Keratinocyte (primary cell): ENCODE results near the gene IGF1R. TPM values are rescaled to one million over a fixed set of nuclear protein-coding genes. Genes with fewer than 3 reads are reported as not detected.

Source experiments
- DNase-seq: peaks from one replicate; pipeline ENCODE4 v3.0.0-alpha.2; 2011; ENCODE audit warnings: low read depth, missing footprints, low spot score
- FAIRE-seq: peaks from 2 replicates; lab custom pipeline; 2011; peaks lifted over from hg19 to GRCh38; lab: Jason Lieb, UNC
- H2AFZ ChIP-seq: 2 replicates; pipeline ENCODE4 v1.6.0; 2012; ENCODE audit warnings: low read length, control low read depth, inconsistent platforms; ENCODE audit not compliant: control insufficient read depth
- H3K27ac ChIP-seq: 2 replicates; pipeline ENCODE4 v1.5.1; 2011; ENCODE audit warnings: low read length; ENCODE audit not compliant: control insufficient read depth, insufficient read depth
- H3K27me3 ChIP-seq: 3 replicates; pipeline ENCODE4 v1.6.0; 2011; ENCODE audit warnings: low read length; ENCODE audit not compliant: control insufficient read depth, insufficient read depth; ENCODE audit errors: extremely low read depth
- H3K36me3 ChIP-seq, 2 experiments: 2 replicates in 1 of 2; 3 replicates in 1 of 2; pipeline ENCODE4 v1.5.1; 2011; ENCODE audit warnings: low read length in 2 of 2, mild to moderate bottlenecking in 1 of 2; ENCODE audit not compliant: control insufficient read depth in 2 of 2, insufficient read depth in 2 of 2; ENCODE audit errors: extremely low read depth in 1 of 2
- H3K4me1 ChIP-seq: 3 replicates; pipeline ENCODE4 v1.5.1; 2011; ENCODE audit warnings: low read length; ENCODE audit not compliant: control insufficient read depth, insufficient read depth; ENCODE audit errors: extremely low read depth
- H3K4me2 ChIP-seq: 3 replicates; pipeline ENCODE4 v1.6.0; 2011; ENCODE audit warnings: low read depth, low read length; ENCODE audit not compliant: control insufficient read depth, insufficient read depth; ENCODE audit errors: extremely low read depth
- H3K4me3 ChIP-seq, 3 experiments: fragments of 200-600 bp in 1 of 3; sonication (generic) in 1 of 3; 2 replicates in 2 of 3; 3 replicates in 1 of 3; pipeline ENCODE4 v1.5.1; 2011 to 2016; ENCODE audit warnings: low read length in 3 of 3, mild to moderate bottlenecking in 3 of 3, control low read depth in 2 of 3, inconsistent platforms in 1 of 3, low read depth in 1 of 3, mixed read lengths in 1 of 3, mixed run types in 1 of 3, moderate library complexity in 1 of 3; ENCODE audit not compliant: control insufficient read depth in 2 of 3, insufficient read depth in 2 of 3; ENCODE audit errors: extremely low read depth in 1 of 3
- H3K79me2 ChIP-seq: 2 replicates; pipeline ENCODE4 v1.6.0; 2012; ENCODE audit warnings: low read length; ENCODE audit not compliant: control insufficient read depth, insufficient read depth
- H3K9ac ChIP-seq: 3 replicates; pipeline ENCODE4 v1.6.0; 2011; ENCODE audit warnings: low read length; ENCODE audit not compliant: control insufficient read depth, insufficient read depth; ENCODE audit errors: extremely low read depth
- H3K9me1 ChIP-seq: 3 replicates; pipeline ENCODE4 v1.6.0; 2011; ENCODE audit warnings: low read length; ENCODE audit not compliant: control insufficient read depth, insufficient read depth; ENCODE audit errors: extremely low read depth
- H3K9me3 ChIP-seq: 2 replicates; pipeline ENCODE4 v1.5.1; 2012; ENCODE audit warnings: low read depth, low read length; ENCODE audit not compliant: control insufficient read depth
- H4K20me1 ChIP-seq: 3 replicates; pipeline ENCODE4 v1.6.0; 2011; ENCODE audit warnings: low read length; ENCODE audit not compliant: control insufficient read depth, insufficient read depth; ENCODE audit errors: extremely low read depth
- CTCF ChIP-seq, 3 experiments: IDR thresholded peaks in 1 of 3; conservative IDR thresholded peaks in 1 of 3; optimal IDR thresholded peaks in 1 of 3; 2 replicates in 2 of 3; 3 replicates in 1 of 3; pipeline versions ENCODE3 to v1.5.1; 2011; ENCODE audit warnings: low read length in 3 of 3, mild to moderate bottlenecking in 3 of 3, moderate library complexity in 2 of 3, control low read depth in 1 of 3, inconsistent platforms in 1 of 3; ENCODE audit not compliant: insufficient read depth in 2 of 3; ENCODE audit errors: extremely low read depth in 1 of 3
- EZH2 ChIP-seq: IDR thresholded peaks from one replicate; pipeline ENCODE4 v1.6.1; 2012; ENCODE audit warnings: inconsistent platforms, mild to moderate bottlenecking, low read length, moderate library complexity
- dilution Hi-C: fragments of 300-500 bp; cut with MboI; formaldehyde crosslinking; loops from one replicate; pipeline ENCODE4 v1.7.0; 2020; ENCODE audit warnings: low sequenced_read_pairs; ENCODE audit not compliant: extremely low pct_ligation_motif_present
- polyA plus RNA-seq, 5 experiments: library from polyadenylated mRNA; depleted of rRNA in 3 of 5; stranded (reverse) in 3 of 5; stranded (forward) in 1 of 5; unstranded in 1 of 5; fragments of >200 nt; gene quantifications; 1 replicate in 1 of 5; 2 replicates in 3 of 5; 3 replicates in 1 of 5; pipeline versions ENCODE4 v1.2.1 to v1.2.3, GENCODE V29; 2011 to 2012; ENCODE audit warnings: missing spikeins in 2 of 5, low read depth in 1 of 5, low replicate concordance in 1 of 5

IGF1R gene
- polyA plus RNA-seq, 1 donor (not counting 4 experiments of a cell fraction or from before 2014, with no cell fraction given) = 14.5 TPM

DNA sequence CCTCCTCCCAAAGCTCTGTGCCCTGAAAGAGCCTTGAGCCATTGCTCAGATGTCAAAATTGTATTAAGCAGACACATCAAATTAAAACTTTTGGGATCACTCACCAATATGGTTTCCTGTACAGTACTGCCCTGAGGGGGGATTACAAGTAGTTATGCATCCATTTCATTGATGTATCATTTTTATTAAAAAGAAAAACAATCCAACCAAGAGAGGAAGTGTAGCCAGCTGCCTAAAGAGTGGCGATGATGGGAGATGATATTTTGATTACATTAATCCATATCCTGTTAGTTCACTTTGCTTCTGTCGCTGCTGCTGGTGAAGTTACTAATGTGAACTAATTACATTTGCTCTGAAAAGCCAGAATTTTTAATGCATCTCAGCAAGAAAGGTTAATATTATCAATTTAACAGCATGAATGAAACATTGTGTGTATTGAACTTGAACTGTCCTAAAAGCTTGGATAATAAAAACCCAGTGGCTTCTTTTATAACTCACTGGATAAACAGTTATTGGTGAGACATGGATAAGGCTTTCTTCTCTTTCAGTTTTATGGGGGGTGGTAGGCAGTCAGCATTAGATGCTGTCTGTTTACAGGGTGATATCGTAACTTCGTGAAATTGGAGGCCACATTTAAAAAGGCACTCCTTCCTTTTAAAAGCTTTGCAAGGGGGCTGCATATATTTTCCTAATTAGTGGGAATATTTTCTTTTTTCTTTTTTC is 87.7 kb downstream of the IGF1R start:
- no peaks in the 10 kb centered on the region for H4K20me1 ChIP-seq
- no peak overlapping the region for H2AFZ ChIP-seq
- peaks cover 26% of the 10 kb centered on the region for H3K4me1 ChIP-seq
- peaks cover 5% of the 10 kb centered on the region for H3K9me1 ChIP-seq
- peak overlapping the region; percentile 17 for H3K27ac ChIP-seq
- no peak overlapping the region for H3K4me3 ChIP-seq
- dilution Hi-C loops = no loop called here
- no peak for DNase-seq
- FAIRE-seq = peak; percentile 73
- no peaks in the 10 kb centered on the region for H3K9me3 ChIP-seq
- peaks cover 100% of the 10 kb centered on the region for H3K79me2 ChIP-seq
- no peak overlapping the region for H3K9ac ChIP-seq
- H3K4me2 ChIP-seq = peak overlapping the region; percentile 25
- H3K27me3 ChIP-seq = no peaks in the 10 kb centered on the region
- peaks cover 0 to 4% of the 10 kb centered on the region in 2 experiments for H3K36me3 ChIP-seq
- no peak for TF ChIP-seq EZH2
- TF ChIP-seq CTCF (optimal IDR thresholded peaks at IDR 0.05 in 1 of 3, IDR thresholded peaks at IDR 0.05 in 1 of 3, conservative IDR thresholded peaks at IDR 0.05 in 1 of 3; ENCODE audit: extremely low read depth in 1 of 3, insufficient read depth in 2 of 3, low read length in 3 of 3) = no peak

DNA sequence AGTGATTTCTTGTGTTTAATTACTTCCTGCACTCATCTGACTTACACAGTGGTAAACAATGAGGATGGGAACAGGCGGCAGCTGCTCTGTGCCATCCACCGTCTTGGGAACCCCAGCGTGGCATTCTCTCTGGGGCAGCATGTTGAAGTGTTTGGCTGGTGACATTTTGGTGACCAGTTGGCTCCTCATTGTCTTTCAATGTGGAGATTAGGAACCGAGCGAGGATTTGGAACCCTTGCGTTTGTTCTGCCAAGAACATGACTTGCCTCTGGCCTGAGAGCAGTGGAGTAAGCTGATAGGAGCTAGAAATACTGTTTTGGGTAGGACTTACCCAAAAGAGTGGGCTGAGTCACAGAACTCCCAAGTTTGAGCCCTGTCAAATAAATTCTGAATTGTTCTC is 88.8 kb downstream of the IGF1R start:
- no peak overlapping the region for H3K27ac ChIP-seq
- no peak overlapping the region for H3K4me2 ChIP-seq
- TF ChIP-seq EZH2 = no peak
- TF ChIP-seq CTCF (optimal IDR thresholded peaks at IDR 0.05 in 1 of 3, IDR thresholded peaks at IDR 0.05 in 1 of 3, conservative IDR thresholded peaks at IDR 0.05 in 1 of 3; ENCODE audit: extremely low read depth in 1 of 3, insufficient read depth in 2 of 3, low read length in 3 of 3) = no peak
- DNase-seq (no peak), FAIRE-seq (no peak)
- peaks cover 26% of the 10 kb centered on the region for H3K4me1 ChIP-seq
- H3K36me3 ChIP-seq = peaks cover 0 to 4% of the 10 kb centered on the region in 2 experiments
- peaks cover 5% of the 10 kb centered on the region for H3K9me1 ChIP-seq
- H4K20me1 ChIP-seq = no peaks in the 10 kb centered on the region
- no peak overlapping the region for H3K9ac ChIP-seq
- peaks cover 100% of the 10 kb centered on the region for H3K79me2 ChIP-seq
- no peak overlapping the region for H3K4me3 ChIP-seq
- no peaks in the 10 kb centered on the region for H3K27me3 ChIP-seq
- no peaks in the 10 kb centered on the region for H3K9me3 ChIP-seq
- dilution Hi-C loops = no loop called here
- no peak overlapping the region for H2AFZ ChIP-seq
